22Rv1 (cell line): ENCODE data around the gene RALY.

Source experiments
- CTCF ChIP-seq: fragments of 450-650 bp; IDR thresholded peaks from 2 replicates; pipeline ENCODE4 v1.5.1; 2017; ENCODE audit warnings: mild to moderate bottlenecking
- ZFX ChIP-seq: fragments of 450-650 bp; IDR thresholded peaks from 2 replicates; pipeline ENCODE4 v1.6.1; 2017; ENCODE audit warnings: antibody characterized with exemption, borderline replicate concordance

- TF ChIP-seq CTCF (no peak), ZFX (no peak)
These were observed 29.1 kb downstream of the RALY start for GRCh38 chr20:34022839-34023234.
